Measurements from ENCODE around the gene SMYD3. TPM values are rescaled to one million over a fixed set of nuclear protein-coding genes. Genes with fewer than 3 reads are reported as not detected.

SMYD3 gene
- total RNA-seq, 1 donor from 2014 or later = 23.8 TPM

- no peak for DNase-seq (ENCODE audit: low read depth)
- TF ChIP-seq CTCF (conservative IDR thresholded peaks at IDR 0.05; ENCODE audit: low read depth, low read length) = no peak
- H3K4me3 ChIP-seq (ENCODE audit: low read depth, low read length) = no peak overlapping the region
Measured at GRCh38 chr1:246292571-246292970, 214.5 kb downstream of the SMYD3 start.

- no peak for DNase-seq (ENCODE audit: low read depth)
- no peak for TF ChIP-seq CTCF (conservative IDR thresholded peaks at IDR 0.05; ENCODE audit: low read depth, low read length)
- H3K4me3 ChIP-seq (ENCODE audit: low read depth, low read length) = no peak overlapping the region
Measured at GRCh38 chr1:246291127-246291526, 216.0 kb downstream of the SMYD3 start.

- no peak for TF ChIP-seq CTCF (conservative IDR thresholded peaks at IDR 0.05; ENCODE audit: low read depth, low read length)
- H3K4me3 ChIP-seq (ENCODE audit: low read depth, low read length) = no peak overlapping the region
- no peak for DNase-seq (ENCODE audit: low read depth)
Measured at GRCh38 chr1:246283771-246284410, 223.2 kb downstream of the SMYD3 start.

GRCh38 chr1:246281639-246282038 is 225.4 kb downstream of the SMYD3 start:
- no peak for DNase-seq (ENCODE audit: low read depth)
- no peak overlapping the region for H3K4me3 ChIP-seq (ENCODE audit: low read depth, low read length)
- TF ChIP-seq CTCF (conservative IDR thresholded peaks at IDR 0.05; ENCODE audit: low read depth, low read length) = no peak

- DNase-seq (ENCODE audit: low read depth) = no peak
- H3K4me3 ChIP-seq (ENCODE audit: low read depth, low read length) = no peak overlapping the region
- no peak for TF ChIP-seq CTCF (conservative IDR thresholded peaks at IDR 0.05; ENCODE audit: low read depth, low read length)
Measured at GRCh38 chr1:246281195-246281594, 225.9 kb downstream of the SMYD3 start.

- DNase-seq (ENCODE audit: low read depth) = no peak
- no peak overlapping the region for H3K4me3 ChIP-seq (ENCODE audit: low read depth, low read length)
- peak; percentile 32 for TF ChIP-seq CTCF (conservative IDR thresholded peaks at IDR 0.05; ENCODE audit: low read depth, low read length)
Measured at GRCh38 chr1:246280551-246280950, 226.5 kb downstream of the SMYD3 start.

GRCh38 chr1:246279402-246279801 is 227.7 kb downstream of the SMYD3 start:
- DNase-seq (ENCODE audit: low read depth) = no peak
- TF ChIP-seq CTCF (conservative IDR thresholded peaks at IDR 0.05; ENCODE audit: low read depth, low read length) = no peak
- H3K4me3 ChIP-seq (ENCODE audit: low read depth, low read length) = no peak overlapping the region
